ENCODE measurements around the gene MLC1. TPM values are rescaled to one million over a fixed set of nuclear protein-coding genes. Genes with fewer than 3 reads are reported as not detected.

MLC1 gene
- total and polyA plus RNA-seq, 7 donors, result under 0.01 TPM; not detected in 6

GRCh38 chr22:50086526-50086925 lies 1.3 kb upstream of the MLC1 start:
- Histone ChIP-seq H3K36me3 (ENCODE audit: insufficient read depth in 1 of 2, low read depth in 1 of 2) (no peaks in the 10 kb centered on the region), H3K27me3 (ENCODE audit: insufficient read depth in 3 of 3, low read length in 2 of 3) (peaks cover 0 to 62% (median 18%) of the 10 kb centered on the region in 3 donors), H3K4me3 (no peak overlapping the region), H3K9me3 (no peaks in the 10 kb centered on the region), H3K27ac (no peak overlapping the region), H3K4me1 (no peaks in the 10 kb centered on the region)
- TF ChIP-seq CTCF (IDR thresholded peaks at IDR 0.05), result no peak
- no peak for ATAC-seq
- DNase-seq, result no peak
- intact Hi-C loops (cut with DNase I), result no loop called here
- 68 to 76% (median 73%) methylated on average over 5 of the region's 5 CpGs for WGBS, 3 donors

- no peak for TF ChIP-seq CTCF (IDR thresholded peaks at IDR 0.05)
- 40 to 59% (median 43%) methylated on average over 16 of the region's 16 CpGs for WGBS, 3 donors
- Histone ChIP-seq H3K4me3 (no peak overlapping the region), H3K9me3 (no peaks in the 10 kb centered on the region), H3K27me3 (ENCODE audit: insufficient read depth in 3 of 3, low read length in 2 of 3) (peaks cover 0 to 57% (median 12%) of the 10 kb centered on the region in 3 donors), H3K4me1 (no peaks in the 10 kb centered on the region), H3K36me3 (ENCODE audit: insufficient read depth in 1 of 2, low read depth in 1 of 2) (no peaks in the 10 kb centered on the region), H3K27ac (no peak overlapping the region)
- ATAC-seq (no peak), DNase-seq (no peak)
- intact Hi-C loops (cut with DNase I), result no loop called here
These were observed 608 bp downstream of the MLC1 start for GRCh38 chr22:50084614-50085021.

GRCh38 chr22:50084080-50084477 lies 1.1 kb downstream of the MLC1 start:
- no peak for ATAC-seq
- TF ChIP-seq CTCF (IDR thresholded peaks at IDR 0.05), result no peak

GRCh38 chr22:50083462-50084079 lies 1.7 kb downstream of the MLC1 start:
- Histone ChIP-seq H3K27ac (no peak overlapping the region), H3K36me3 (ENCODE audit: insufficient read depth in 1 of 2, low read depth in 1 of 2) (no peaks in the 10 kb centered on the region), H3K27me3 (ENCODE audit: insufficient read depth in 3 of 3, low read length in 2 of 3) (peaks cover 0 to 53% (median 12%) of the 10 kb centered on the region in 3 donors), H3K9me3 (no peaks in the 10 kb centered on the region), H3K4me1 (no peaks in the 10 kb centered on the region), H3K4me3 (no peak overlapping the region)
- DNase-seq (no peak), ATAC-seq (no peak)
- WGBS, 3 donors, result 58 to 63% (median 59%) methylated on average over 12 to 18 of the region's 18 CpGs
- intact Hi-C loops (cut with DNase I), result no loop called here
- no peak for TF ChIP-seq CTCF (IDR thresholded peaks at IDR 0.05)

More at GRCh38 chr22:50084080-50084477, 1.1 kb downstream of the MLC1 start:
- intact Hi-C loops (cut with DNase I), result no loop called here
- H3K36me3 ChIP-seq (ENCODE audit: insufficient read depth in 1 of 2, low read depth in 1 of 2), result no peaks in the 10 kb centered on the region
- H3K4me1 ChIP-seq, result no peaks in the 10 kb centered on the region
- peaks cover 0 to 54% (median 12%) of the 10 kb centered on the region in 3 donors for H3K27me3 ChIP-seq (ENCODE audit: insufficient read depth in 3 of 3, low read length in 2 of 3)
- 34 to 49% (median 43%) methylated on average over 10 of the region's 10 CpGs for WGBS, 3 donors
- no peak overlapping the region for H3K27ac ChIP-seq
- no peaks in the 10 kb centered on the region for H3K9me3 ChIP-seq
- no peak for DNase-seq
- no peak overlapping the region for H3K4me3 ChIP-seq

Measured in psoas muscle (tissue), 8 donors.